ENCODE measurements around the gene RREB1.

Gene RREB1

DNA sequence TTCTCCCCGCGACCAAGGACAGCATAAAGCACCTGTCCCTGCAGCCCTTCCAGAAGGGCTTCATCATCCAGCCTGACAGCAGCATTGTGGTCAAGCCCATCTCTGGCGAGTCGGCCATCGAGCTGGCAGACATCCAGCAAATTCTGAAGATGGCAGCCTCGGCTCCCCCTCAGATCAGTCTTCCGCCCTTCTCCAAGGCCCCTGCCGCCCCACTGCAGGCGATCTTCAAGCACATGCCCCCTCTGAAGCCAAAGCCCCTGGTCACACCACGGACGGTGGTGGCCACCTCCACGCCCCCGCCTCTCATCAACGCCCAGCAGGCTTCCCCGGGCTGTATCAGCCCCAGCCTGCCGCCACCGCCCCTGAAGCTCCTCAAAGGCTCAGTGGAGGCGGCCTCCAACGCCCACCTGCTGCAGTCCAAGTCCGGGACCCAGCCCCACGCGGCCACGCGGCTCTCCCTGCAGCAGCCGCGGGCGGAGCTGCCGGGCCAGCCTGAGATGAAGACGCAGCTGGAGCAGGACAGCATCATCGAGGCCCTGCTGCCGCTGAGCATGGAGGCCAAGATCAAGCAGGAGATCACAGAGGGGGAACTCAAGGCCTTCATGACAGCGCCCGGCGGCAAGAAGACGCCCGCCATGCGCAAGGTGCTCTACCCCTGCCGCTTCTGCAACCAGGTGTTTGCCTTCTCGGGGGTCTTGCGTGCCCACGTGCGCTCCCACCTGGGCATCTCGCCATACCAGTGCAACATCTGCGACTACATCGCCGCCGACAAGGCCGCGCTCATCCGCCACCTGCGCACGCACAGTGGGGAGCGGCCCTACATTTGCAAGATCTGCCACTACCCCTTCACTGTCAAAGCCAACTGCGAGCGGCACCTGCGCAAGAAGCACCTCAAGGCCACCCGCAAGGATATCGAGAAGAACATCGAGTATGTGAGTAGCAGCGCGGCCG, 121.9 kb downstream of the RREB1 start:
- no peak for DNase-seq

DNA sequence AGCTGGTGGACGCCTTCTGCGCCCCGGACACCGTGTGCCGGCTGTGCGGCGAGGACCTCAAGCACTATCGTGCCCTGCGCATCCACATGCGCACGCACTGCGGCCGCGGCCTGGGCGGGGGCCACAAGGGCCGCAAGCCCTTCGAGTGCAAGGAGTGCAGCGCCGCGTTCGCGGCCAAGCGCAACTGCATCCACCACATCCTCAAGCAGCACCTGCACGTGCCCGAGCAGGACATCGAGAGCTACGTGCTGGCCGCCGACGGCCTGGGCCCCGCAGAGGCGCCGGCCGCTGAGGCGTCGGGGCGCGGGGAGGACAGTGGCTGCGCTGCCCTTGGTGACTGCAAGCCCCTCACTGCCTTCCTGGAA, 122.5 kb downstream of the RREB1 start:
- no peak for DNase-seq

DNA sequence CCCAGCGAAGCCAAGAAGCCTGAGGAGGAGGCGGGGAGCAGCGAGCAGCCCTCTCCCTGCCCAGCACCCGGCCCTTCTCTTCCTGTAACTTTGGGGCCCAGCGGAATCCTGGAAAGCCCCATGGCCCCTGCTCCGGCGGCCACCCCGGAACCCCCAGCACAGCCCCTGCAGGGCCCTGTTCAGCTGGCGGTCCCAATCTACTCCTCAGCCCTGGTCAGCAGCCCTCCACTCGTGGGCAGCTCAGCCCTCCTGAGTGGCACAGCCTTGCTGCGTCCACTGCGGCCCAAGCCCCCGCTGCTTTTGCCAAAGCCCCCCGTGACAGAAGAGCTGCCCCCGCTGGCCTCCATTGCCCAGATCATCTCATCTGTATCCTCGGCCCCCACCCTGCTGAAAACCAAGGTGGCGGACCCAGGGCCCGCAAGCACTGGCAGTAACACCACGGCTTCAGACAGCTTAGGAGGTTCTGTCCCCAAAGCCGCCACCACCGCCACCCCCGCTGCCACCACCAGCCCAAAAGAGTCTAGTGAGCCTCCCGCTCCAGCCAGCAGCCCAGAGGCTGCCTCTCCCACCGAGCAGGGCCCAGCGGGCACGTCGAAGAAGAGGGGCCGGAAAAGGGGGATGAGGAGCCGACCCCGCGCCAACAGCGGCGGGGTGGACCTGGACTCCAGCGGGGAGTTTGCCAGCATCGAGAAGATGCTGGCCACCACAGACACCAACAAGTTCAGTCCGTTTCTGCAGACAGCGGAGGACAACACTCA, 123.4 kb downstream of the RREB1 start:
- DNase-seq = no peak

DNA sequence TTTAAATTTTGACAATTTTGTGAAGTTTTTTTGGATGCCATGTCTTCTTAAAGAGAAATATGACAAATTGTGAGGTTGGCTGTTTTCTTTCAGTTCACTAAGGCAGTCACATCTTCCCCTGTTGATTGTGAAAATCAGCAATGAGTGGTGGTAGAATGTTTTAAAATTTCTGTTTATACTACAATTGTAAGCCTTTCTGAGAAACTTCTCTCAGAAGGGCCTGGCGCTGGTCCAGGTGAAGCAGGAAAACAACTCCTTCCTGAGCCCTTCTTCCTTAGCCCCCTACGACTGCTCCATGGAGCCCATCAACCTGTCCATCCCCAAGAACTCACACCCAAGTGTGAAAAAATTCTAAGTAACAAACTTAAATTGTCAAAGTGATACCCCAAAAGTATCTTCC, 124.6 kb downstream of the RREB1 start:
- DNase-seq = no peak

DNA sequence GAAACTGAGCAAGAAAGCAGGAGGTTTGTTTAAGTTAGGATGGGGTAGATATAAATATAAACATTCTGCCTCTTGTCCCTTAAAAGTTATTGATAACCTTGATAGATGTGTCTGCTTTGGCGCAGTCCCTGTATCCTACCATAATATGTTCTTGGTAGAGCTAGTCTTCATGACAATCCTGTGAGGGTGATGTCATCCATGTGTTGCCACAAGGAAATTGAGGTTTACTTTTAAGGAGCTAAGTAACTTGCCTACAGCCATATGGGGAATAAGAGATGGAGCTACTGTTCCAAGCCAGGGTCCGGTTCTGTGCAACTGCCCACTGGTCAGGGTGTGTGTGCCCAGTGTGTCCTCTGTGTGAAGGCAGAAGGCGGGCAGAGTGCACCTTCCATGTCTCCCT, 126.8 kb downstream of the RREB1 start:
- no peak for DNase-seq

DNA sequence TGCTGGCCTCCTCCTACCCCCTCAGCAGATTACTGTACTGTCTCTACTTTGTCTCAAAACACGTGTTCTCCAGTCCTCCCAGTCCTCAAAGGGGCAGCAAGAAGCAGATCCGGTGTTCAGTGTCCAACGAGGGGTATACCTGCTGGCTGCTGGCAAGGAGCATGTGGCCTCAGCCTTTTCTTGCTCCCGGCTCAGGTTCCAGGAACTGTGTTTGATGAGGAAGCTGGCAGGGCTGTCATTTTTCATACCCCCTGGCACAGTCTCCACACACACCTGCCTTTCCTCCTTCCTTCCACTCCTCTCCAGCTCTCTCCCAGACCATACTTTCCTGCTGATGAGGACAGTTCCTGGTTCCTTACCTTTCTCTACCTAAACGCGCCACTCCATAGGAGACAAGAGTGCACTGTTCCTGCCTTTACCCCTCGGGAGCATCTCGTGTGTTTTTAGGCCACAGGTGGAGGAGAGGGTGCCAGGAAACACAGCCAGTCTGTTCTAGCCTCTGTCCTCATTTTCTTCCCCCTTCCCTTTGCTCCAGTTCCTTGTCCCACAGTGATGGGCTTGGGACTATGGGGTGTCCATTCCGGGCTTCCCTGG, 128.0 kb downstream of the RREB1 start:
- DNase-seq = no peak

DNA sequence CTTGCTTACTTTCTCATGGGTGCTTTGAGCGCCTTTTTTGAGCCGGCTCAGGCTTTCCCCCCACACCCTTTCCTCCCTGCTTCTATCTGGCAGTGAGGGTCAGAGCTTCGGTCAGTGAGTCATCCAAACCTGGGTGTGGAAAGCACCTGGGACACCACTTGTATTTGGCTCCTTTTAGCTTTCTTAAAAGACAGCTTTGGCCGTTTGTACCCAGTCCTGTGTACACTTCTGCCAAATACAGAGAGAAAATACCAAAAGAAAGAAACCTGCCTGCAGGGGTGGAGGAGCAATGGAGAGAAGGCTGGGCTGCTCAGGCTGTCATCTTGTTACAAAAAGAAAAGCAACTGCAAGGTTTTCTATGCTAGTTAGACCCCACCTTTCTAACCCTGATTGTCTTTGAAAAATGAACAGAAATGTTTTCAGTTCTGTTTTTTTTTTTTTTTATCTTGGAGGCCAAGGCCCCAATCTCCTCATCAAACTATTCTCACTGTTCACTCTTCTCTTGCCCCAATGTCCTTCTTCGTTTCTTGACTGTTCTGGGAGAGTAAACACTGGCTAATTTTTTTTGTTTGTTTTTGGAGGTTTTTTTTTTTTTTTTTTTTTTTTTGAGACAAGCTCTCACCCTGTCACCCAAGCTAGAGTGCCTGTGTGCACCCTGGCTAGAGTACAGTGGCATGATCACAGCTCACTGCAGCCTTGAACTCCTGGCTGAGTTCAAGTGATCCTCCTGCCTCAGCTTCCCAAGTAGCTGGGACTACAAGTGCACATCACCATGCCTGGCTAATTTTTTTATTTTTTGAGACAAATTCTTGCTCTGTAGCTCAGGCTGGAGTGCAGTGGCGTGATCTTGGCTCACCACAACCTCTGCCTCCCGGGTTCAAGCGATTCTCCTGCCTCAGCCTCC, 128.8 kb downstream of the RREB1 start:
- no peak for DNase-seq

DNA sequence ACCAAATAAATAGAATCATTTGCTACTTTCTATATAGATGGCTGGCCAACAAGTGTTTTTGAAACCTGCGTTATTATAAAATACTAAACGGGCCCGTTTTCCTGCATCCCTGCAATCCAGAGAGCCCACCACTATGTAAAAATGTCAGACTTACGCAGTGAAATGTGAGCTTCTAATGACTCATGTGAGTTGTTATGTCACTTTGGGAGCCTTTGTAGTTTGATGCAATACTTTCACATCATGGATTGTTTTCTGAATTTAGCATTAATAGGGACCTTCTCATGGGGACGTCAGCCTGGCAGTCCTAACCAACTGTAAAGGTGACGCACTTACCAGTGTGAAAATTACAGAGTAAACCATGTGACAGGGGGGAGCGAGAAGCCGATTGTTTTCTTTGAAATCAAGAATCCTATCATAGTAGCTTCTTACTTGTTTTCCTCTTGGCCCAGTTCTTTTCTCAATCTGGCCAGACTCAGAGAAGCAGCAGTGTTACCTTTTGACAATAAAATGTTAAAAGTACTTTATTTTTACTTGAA, 130.0 kb downstream of the RREB1 start:
- no peak for DNase-seq

DNA sequence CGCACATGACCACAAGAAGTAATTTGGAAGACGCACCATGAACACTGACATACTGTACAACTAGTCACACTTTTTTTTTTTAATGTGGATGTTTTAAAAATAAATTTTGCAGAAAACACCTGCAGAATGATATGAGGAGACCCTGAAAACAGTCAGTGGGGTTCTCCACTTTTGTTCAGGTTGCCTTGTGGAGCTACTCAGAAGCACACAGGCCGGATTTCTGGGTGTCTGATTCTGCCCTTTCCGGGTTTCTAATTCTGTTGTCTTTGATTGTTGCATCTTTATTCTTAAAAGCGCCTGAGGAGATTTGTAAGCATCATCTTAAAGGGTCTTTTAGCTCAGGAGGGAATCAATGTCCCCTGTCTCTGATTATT, 130.8 kb downstream of the RREB1 start:
- no peak for DNase-seq

DNA sequence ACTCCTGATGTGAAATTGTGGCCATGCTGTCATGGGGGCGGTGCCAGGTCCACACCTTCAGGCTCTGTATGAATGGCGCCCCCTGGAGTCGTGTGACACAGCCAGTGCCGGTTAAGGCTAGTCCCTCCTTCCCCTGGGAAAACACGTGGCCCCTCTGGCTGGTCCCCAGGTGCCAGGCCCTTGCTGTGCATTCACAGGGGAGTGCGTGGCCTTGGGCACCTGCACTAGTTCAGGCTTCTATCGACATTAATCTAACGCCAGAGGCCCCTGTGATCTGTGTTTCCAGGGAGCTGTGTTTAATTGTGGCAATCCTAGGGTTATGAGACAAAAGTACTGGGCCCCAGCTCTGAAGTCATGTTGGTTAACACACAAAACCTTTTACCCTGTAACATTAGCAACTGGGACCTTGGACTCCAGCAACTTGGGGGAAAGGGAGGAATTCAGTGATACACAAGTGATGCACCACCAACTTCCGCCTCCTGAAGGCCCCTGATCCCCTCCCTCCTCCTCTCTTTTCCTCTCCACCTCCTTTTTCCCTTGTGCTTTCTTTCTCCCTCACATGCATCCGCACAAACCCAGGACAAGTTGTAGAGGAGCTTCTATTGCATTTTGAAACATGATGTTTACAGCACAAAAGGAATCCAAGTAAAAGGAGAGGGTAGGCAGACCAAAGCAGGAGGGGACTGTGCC, 131.3 kb downstream of the RREB1 start:
- peak; percentile 49 for DNase-seq

DNA sequence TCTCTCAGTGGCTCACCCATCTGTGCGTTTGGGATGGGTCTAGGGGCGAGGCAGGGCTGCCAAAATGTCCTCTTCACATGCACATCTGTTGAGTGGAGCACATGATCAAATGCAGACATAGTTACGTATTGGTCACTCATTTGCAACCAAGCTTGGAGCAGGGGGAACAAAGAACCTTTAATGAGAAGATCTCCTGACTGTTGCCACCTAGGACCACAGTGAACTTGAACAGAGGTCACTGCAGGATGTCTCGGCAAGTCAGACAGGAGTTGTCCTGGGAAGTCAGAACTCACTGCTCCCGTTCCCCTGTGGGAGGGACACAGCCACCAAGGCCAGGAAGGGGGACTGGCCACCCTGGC, 131.8 kb downstream of the RREB1 start:
- no peak for DNase-seq

DNA sequence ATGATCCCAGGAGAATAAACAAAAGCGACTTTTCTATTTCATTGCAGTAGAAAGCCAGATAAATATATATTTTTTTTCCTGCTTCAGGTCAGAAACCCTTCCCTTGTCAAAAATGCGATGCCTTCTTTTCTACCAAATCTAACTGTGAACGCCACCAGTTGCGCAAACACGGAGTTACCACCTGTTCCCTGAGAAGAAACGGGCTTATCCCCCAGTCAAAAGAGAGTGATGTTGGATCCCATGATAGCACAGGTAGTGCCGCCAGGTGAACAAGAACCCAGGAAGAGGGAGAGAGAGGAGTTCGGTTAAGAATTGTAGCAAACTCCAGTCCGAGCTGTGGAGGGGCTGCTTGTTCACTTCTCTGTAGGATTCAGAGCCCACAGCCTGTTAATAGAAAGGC, 132.6 kb downstream of the RREB1 start:
- no peak for DNase-seq

DNA sequence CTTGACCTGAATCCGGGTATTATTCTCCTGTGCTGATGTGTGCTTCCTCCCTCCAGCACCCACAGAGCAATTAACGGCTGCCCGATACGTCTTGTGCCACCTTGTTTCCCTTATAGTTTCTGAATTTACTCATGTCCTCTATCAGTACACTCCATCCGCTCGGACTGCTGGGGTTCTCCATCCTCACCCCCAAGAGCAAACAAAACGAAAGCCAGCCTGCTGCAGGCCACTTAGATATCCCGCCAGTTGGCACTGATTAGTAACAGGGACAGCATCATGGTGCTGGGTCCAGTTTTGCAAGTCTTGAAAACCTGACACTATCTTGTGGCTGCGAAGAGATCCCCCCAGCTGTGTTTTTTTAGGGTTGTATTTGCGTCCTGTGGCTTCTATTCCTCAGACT, 133.4 kb downstream of the RREB1 start:
- no peak for DNase-seq

DNA sequence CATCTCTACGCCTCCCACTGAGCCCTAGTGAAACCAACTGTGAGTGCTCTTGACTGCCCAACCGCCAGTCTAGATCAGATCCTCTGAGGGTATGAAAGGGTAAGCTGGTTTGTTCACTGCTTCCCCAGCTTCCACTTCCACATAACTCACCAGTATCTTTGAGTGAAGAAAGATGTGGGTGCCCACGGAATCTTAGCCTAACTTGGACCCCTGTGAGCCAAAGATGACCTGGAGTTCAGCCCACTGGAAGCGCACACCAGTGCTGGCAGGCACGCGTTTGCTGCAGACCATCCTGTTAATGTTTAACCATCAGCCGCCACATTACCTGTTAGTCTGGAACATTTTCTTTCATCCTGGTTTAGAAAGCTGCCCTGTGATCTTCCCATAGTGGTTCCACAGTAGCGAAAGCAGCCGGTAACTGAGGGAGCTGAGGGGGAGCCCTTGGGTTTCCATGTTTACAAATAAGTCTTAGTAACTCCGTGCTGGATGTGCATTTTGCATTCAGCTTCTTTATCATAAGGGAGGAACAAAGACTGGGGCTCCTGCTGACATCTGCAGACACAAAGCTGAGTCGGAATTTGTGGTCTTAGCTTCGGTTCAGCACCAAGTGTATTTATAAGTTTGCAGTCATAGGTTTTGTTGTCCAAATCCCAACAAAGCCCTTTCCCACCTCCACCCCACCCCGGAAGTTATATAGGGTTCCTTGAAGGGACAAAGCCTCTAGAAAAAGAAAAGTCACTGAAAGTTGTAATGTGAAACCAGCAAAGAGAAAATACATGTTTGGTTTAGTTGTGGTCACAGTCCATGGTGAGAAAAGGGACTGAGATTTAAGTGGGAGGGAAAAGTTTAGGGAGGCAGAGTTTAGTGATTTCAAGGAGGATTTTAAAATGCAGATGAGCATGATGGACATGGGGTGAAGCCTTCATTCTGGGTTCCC, 134.2 kb downstream of the RREB1 start:
- no peak for DNase-seq

DNA sequence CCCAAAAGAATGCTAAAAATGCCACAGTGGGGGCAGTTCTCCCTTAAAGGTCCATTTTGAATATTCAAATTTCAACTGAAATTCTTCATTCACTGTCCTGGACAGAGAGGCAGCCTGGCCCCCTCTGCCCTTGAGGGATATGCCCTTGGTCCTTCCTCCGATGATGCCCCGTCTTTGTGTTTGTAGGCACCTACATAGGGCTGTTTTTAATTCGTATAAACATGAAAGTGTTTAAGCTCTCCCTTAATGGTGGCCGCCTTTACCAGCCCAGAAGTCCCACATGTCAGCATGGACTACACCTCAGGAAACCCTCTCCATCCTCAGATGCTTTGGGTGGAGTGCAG, 135.0 kb downstream of the RREB1 start:
- DNase-seq = no peak

DNA sequence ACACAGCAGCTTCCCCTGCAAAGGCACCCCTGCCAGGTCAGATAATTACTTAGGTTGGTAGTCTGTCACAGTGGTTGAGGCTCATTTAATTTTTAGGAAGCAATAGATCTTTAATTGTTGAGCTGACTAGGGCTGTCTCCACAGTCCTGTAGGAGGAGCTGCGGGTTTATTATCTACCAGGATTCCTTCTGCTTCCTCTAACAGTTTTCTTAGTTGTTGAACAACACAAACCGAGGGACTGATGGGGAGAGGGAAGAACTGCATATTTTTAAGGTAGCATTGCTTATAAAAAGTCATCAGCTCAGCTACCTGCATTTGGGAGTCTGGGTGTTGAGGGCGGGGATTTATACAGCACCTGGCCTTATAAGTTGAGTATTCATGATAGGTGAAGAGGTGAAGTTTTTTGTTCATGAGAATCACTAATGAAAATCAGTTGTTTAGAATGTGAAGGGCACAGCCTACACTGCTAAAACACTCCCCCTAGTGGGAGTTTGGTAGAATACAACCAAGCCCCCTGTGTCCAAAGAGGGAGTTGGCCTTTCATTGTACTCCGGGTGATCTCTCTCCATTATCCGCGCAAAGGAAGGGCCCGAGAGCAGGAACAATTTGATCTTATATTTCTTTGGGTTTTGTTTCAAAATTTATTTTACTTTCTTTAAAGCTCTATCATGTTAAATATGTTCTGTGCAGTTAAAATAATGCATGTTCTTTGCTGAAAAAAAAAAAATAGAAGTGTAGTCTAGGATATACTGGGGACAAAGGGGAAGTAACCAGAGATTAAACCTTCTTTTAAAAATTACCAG, 135.6 kb downstream of the RREB1 start:
- DNase-seq = peak; percentile 68

DNA sequence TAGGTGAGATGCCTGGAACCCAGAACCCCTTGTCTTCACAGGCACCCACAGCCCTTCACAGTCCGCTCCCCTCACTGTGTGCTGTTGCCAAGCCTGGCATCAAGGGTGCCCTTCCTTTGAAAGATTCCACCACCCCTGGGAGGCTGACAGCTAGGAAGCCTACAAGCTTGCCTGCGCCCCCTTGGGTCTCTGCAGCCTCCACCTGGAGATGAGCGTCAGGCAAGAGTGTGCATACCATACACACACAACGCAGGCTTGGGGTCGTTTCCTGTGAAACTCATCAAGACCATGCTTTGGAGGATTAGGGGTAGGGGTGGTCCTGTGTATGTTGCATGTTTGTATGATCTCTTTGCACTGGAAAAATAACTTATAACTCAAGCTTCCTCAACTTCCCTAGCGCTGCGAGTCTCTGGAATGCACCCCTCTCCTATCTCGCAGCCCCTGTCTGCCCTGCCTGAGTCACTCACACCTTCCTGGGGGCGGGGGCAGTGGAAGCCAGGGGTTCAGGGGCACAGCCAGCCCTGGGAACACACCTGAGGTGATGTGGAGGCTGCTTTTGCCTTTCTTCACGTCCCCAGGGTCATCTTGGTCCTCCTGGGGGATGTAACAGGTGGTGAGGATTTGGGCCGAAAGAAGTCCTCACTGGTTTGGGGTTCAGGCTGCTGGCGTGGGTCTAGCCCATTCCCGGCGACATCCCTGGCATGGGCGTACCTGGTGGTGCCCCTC, 138.1 kb downstream of the RREB1 start:
- no peak for DNase-seq

DNA sequence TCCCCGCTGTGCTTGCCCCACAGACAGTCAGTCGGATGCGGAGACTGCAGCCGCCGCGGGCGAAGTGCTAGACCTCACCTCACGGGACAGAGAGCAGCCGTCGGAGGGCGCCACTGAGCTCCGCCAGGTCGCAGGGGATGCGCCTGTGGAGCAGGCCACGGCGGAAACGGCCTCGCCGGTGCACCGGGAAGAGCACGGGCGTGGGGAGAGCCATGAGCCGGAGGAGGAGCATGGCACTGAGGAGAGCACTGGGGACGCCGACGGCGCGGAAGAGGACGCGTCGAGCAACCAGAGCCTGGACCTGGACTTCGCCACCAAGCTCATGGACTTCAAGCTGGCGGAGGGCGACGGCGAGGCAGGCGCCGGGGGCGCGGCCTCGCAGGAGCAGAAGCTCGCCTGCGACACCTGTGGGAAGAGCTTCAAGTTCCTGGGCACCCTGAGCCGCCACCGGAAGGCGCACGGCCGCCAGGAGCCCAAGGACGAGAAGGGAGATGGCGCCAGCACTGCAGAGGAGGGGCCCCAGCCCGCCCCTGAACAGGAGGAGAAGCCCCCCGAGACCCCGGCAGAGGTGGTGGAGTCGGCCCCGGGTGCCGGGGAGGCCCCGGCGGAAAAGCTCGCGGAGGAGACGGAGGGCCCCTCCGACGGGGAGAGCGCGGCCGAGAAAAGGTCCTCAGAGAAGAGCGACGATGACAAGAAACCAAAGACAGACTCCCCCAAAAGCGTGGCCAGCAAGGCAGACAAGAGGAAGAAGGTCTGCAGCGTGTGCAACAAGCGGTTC, 138.8 kb downstream of the RREB1 start:
- DNase-seq = no peak

DNA sequence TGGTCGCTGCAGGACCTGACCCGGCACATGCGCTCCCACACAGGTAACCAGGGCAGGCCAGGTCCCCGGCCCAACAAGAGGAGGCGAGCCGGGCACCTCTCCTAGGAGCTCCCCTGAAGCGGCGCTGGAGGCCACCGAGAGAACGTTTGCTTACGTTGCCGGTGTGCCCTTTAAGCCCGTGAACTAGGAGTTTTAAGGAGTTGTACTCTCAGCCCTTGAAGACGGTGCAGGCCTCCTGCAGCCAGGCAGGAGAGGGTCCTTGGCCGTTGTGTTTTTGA, 139.4 kb downstream of the RREB1 start:
- DNase-seq = no peak
